Stimulated activated CD8-positive, alpha-beta memory T cell treated with anti-CD3 and anti-CD28 coated beads, Interleukin-12 subunit alpha, Interleukin-12 subunit beta, amount 100 ng/mL, for 24 hours (primary cell): ENCODE measurements around the gene RTEL1.
"Not testable (repeated sequence)": the region's sequence is repeated elsewhere in the genome, so short reads cannot be mapped to it uniquely, and the experiment has no call there.

Source experiments
- DNase-seq: peaks from one replicate; pipeline ENCODE4 v3.0.0-alpha.2; 2020; ENCODE audit errors: extremely low read depth

Gene RTEL1

DNA sequence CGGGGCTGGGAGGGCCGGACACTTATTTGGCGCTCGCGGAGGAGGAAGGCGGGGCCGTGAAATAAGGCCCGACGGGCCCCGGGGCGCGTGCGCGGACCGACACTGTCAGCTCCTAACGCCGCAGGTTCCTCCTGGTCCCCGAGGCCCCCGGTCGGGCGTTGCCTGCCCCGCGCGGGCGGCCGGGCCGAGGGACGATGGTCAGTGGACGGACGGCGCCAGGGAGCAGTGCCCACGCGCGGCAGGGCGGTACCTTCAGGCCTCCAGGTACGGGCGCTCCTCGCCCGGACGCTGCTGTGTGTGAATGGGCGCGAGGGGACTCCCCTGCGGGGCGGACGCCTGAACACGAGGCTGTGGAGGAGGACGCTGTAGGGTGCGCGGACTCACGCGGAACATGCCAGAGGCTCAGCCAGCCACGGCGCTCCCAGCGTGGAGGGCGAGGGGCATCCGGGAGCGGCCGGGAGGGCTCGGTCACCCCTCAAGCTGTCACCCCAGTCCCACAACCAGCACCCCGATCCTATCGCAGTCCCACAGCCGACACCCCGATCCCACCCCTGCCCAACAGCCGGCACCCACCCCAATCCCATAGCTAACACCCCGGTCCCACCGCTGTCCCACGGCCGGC, 30.9 kb upstream of the RTEL1 start:
- DNase-seq = peak; percentile 85

- DNase-seq = no peak
These were observed 30.3 kb upstream of the RTEL1 start for GRCh38 chr20:63627751-63628245.

- DNase-seq = no peak
These were observed 29.7 kb upstream of the RTEL1 start for GRCh38 chr20:63628246-63628975.

GRCh38 chr20:63630956-63631355, 27.2 kb upstream of the RTEL1 start:
- not testable (repeated sequence) for DNase-seq

DNA sequence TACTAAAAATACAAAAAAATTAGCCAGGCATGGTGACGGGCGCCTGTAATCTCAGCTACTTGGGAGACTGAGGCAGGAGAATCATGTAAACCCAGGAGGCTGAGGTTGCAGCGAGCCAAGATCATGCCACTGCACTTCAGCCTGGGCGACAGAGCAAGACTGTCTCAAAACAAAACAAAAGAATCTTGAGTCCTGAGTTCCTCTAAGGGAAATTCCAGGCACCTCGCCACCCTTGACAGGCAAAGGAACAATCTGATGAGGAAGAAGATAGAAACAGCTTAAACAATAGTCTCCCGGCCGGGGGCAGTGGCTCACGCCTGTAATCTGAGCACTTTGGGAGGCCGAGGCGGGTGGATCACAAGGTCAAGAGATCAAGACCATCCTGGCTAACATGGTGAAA, 26.7 kb upstream of the RTEL1 start:
- not testable (repeated sequence) for DNase-seq

- no peak for DNase-seq
These were observed 24.4 kb upstream of the RTEL1 start for GRCh38 chr20:63633732-63634131.

DNA sequence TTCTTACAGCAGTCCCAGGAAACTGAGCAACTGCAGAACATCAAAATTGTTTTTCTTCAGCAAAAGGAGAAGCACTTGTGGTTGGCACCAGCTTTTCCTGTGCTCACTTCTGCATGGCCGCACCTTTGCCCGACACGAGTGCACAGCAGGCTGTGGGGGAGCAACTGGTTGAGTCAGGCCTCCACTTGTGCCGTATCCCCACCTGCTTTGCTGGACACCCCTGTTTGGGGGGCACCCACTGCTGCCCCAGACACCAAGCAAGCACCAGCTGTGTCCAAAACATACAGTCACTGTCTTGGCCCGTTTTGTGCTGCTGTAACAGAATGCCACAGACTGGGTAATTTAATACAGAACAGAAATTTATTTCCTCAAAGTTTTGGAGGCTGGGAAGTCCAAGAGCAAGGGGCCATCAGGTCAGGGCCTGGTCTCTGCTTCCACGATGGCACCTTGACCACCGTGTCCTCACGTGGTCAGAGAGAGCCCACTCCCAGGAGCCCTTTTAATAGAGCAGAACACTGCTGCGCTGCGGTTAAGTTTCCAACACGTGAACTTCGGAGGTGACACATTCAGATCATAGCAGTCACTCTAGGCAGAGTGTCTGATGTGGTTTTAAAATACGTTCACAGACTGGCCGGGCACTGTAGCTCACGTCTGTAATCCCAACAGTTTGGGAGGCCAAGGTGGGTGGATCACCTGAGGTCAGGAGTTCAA, 22.5 kb upstream of the RTEL1 start:
- DNase-seq = no peak

GRCh38 chr20:63636752-63637628, 21.1 kb upstream of the RTEL1 start:
- DNase-seq = no peak

DNA sequence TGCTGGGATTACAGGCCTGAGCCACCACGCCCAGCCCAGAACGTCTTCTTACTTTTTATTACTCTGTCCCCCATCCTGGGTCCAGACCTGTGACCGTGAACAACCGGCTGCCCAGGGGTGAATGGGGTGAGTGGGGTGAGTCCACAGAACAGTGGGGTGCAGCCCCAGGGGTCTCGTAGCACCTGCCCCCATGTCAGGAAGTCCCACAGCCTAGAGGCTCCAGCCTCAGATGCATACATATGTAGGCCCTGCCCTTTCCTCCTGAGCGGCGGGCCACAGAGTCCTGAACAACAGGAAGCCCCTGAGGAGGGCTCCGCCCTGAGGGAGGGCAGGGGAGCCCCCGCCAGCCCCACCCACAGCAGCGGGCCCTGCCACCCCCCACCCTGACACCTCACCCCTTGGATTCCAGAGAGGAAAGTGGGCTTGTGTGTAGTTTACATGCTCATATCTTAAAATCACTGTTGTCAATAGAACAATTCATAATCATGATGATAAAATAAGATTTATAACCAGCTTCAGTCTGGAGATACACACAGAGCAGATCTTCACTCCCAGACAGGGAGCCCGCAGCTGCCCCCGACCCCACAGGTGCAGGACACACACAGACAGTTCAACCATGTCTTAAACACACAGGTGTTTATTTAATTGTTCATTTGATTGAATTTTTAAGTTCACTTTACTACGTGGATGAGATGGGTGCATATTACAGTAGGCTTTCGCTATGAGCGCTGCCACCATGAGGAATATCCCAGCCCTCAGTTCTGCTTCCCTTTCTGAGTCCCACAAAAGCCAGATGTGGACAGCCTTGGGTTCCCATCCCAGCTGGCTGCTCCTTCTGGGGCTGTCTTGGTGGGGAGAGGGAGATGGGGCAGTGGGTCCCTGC, 18.8 kb upstream of the RTEL1 start:
- no peak for DNase-seq

GRCh38 chr20:63640086-63640485, 18.0 kb upstream of the RTEL1 start:
- no peak for DNase-seq

DNA sequence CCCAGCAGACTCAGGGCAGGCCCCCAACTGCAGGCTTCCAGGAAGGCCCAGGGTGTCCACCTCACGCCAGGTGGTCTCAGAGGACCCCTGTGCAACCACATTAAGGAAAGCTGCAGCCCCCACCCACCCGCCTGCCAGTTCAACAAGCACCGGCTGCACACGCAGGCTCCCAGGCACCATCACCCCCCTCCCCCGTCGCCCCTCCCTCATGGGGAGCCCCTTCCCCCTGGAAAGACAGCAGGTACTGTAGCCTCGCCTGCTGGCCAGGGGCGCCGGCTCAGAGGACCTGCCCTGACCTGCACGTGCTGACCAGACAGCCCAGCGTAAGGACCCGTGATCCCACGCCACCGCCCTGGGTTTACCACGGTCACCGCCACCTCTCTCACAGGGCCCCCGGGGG, 17.4 kb upstream of the RTEL1 start:
- DNase-seq = not testable (repeated sequence)

- no peak for DNase-seq
These were observed 16.8 kb upstream of the RTEL1 start for GRCh38 chr20:63641146-63641791.

DNA sequence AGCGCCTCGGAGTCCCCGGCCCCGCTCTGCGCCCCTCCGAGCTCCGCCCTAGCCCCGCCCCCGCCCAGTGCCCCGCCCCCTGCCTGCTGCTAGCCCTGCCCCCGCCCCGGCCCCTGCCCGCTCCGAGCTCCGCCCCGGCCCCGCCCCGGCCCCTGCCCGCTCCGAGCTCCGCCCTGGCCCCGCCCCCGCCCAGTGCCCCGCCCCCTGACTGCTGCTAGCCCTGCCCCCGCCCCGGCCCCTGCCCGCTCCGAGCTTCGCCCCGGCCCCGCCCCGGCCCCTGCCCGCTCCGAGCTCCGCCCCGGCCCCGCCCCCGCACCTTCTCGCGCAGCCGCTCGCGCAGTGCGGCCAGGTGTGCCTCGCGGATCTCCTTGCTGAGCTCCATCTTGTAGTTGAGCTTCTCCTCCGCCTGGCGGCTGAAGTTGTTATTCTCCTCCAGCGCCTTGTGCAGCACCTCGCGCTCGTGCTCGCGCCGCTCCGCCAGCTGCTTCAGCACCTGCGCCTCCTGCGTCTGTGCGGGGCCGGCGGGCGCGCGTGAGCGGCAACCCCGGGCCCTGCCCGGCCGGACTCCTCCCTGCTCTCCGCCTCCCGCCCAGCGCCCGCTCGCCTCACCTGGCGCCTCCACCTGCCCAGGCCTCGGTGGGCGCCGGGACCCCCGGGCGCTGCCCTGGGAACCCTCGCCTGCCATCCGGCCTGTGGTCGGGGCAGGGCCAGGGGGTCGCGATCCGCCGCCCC, 16.2 kb upstream of the RTEL1 start:
- DNase-seq = peak; percentile 94

DNA sequence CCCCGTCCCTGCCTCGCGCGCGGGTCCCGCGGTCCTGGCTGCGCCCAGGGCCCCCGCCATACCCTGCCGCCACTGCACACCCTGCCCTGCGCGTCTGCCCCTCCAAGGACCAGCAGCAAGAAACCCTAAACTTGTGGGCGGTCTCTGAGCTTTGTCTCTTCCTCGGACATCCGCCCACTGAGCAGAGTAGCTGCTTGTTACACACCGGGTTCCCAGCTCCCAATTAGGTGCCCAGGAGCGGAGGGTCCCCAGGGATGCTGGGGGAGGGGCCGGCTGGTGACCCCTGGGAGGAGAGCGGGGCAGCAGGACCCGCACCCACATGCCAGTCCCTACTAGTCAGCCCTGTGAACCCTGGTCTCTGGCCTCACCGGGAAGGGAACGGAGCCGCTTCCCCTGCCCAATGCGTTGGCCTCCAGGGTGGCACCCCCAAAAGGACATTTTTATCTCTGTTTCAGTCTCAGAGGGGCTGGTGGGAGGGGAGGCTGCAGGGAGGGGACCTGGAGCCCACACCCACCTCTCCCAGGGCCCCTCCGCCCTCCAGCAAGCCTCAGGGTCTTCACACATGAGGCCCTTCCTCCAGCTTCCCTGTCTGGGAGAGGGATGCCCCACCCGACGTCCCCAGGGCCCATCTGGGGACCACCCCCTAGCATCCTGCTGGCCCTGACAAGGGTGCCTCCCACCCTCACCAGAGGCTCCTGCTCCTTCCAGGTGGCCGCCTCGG, 15.4 kb upstream of the RTEL1 start:
- no peak for DNase-seq

DNA sequence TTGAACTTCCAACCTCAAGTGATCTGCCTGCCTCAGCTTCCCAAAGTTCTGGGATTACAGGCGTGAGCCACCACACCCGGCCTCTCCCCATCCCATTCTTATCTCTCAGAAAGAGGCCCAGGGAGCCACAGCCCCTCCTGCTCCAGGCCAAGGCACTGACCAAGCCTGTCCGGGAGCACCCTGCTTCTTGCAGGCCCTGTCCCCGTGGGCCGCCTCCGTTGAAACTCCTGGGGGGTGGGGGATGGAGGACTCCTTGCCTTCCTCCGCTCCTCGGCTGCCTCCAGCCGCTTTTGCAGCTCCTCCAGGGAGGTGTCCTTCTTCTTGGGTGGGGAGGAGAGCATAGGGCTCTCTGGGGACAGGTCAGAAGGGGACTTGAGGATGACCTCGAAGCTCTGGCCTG, 14.6 kb upstream of the RTEL1 start:
- DNase-seq = no peak

- DNase-seq = no peak
These were observed 14.2 kb upstream of the RTEL1 start for GRCh38 chr20:63643946-63644345.

DNA sequence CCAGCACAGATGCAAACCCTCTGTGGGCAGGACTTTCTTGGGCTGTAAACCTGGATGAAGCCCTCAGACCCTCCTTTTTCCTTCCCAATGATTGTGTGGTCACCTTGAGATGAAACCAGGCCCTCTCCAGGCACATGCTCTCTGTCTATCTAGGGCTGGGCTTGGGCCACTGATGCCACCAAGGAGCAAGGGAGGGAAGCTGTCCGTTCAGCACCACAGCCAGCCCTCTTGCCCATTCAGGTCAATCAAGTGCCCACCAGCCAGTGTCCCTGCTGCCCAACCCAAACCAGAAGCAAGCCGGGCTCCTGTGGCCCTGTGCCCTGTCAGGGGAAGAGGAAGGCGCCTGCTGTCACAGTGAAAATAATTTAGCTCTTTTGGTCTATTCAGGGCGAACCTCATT, 12.9 kb upstream of the RTEL1 start:
- no peak for DNase-seq

DNA sequence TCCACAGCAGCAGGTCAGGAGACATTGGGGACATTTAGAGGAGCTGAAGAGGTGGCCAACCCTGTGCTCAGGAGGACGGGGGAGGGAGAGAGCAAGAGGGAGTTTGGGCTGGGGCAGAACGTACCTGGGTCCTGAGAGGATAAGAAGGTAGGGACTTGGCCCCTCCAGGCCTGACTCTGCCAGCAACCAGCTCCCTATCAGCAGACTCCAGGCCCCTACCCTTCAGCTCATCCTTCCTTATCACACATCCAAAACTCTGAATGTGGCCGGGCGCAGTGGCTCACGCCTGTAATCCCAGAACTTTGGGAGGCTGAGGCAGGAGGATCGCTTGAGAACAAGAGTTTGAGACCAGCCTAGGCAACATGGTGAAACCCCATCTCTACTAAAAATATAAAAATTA, 9.9 kb upstream of the RTEL1 start:
- no peak for DNase-seq
